ENCODE results near the gene KASH5. TPM values are rescaled to one million over a fixed set of nuclear protein-coding genes. Genes with fewer than 3 reads are reported as not detected.

Gene KASH5
- total RNA-seq, 4 donors from 2014 or later = not detected

DNA sequence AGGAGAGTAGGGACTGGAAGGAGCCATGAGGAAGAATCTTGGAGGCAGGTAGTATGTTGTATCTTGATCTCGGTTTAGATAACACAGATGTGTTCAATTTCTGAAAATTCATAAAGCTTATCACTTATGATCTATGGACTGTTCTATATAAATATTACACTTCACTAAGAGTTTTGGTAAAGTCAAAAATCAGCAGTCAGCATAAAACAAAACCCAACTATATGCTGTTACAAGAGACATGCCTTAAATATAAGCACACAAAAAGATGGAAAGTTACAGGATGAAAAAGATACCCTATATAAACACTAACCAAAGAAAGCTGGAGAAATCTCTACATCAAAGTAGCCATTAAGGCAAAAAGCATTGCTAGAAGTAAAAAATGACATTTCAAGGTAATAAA is 4.5 kb upstream of the KASH5 start:
- no peak overlapping the region for H3K27ac ChIP-seq
- no peaks in the 10 kb centered on the region for H3K9me3 ChIP-seq
- H3K4me3 ChIP-seq = no peak overlapping the region
- no peaks in the 10 kb centered on the region for H3K36me3 ChIP-seq
- H3K4me1 ChIP-seq = no peaks in the 10 kb centered on the region
- 71% methylated on average over 1 of the region's 1 CpG for WGBS
- TF ChIP-seq EP300 (IDR thresholded peaks at IDR 0.05) (no peak), POLR2AphosphoS5 (IDR thresholded peaks at IDR 0.05) (no peak), POLR2A (IDR thresholded peaks at IDR 0.05) (no peak), CTCF (IDR thresholded peaks at IDR 0.05) (no peak)
- no peak for DNase-seq (ENCODE audit: low spot score in 2 of 2)
- peaks cover 8% of the 10 kb centered on the region for H3K27me3 ChIP-seq

DNA sequence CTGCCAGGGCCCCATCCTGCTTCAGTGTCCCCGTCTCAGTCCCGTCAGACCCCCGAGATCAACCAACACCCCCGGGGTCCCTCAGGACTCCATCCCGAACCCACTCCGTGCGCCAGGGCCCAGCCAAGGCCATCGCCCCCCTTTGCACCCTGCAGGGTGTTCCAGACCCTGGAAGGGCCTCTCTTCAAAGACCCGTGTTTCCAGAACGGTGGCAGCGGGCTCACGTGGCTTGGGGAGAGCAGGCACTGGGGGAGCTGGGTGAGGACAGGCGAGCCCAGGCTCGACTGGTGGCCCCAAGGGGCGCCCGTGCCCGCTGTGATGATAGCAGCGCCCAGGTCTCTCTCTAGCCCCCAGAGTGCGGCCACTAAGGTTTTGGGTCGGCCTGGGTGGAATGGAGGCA is 1.4 kb downstream of the KASH5 start:
- no peaks in the 10 kb centered on the region for H3K36me3 ChIP-seq
- peaks cover 8% of the 10 kb centered on the region for H3K27me3 ChIP-seq
- no peak overlapping the region for H3K4me3 ChIP-seq
- WGBS = 88% methylated on average over 7 of the region's 20 CpGs
- TF ChIP-seq POLR2AphosphoS5 (IDR thresholded peaks at IDR 0.05) (no peak), EP300 (IDR thresholded peaks at IDR 0.05) (no peak), POLR2A (IDR thresholded peaks at IDR 0.05) (no peak)
- no peaks in the 10 kb centered on the region for H3K4me1 ChIP-seq
- H3K27ac ChIP-seq = no peak overlapping the region
- no peak for DNase-seq (ENCODE audit: low spot score in 2 of 2)
- H3K9me3 ChIP-seq = no peaks in the 10 kb centered on the region

DNA sequence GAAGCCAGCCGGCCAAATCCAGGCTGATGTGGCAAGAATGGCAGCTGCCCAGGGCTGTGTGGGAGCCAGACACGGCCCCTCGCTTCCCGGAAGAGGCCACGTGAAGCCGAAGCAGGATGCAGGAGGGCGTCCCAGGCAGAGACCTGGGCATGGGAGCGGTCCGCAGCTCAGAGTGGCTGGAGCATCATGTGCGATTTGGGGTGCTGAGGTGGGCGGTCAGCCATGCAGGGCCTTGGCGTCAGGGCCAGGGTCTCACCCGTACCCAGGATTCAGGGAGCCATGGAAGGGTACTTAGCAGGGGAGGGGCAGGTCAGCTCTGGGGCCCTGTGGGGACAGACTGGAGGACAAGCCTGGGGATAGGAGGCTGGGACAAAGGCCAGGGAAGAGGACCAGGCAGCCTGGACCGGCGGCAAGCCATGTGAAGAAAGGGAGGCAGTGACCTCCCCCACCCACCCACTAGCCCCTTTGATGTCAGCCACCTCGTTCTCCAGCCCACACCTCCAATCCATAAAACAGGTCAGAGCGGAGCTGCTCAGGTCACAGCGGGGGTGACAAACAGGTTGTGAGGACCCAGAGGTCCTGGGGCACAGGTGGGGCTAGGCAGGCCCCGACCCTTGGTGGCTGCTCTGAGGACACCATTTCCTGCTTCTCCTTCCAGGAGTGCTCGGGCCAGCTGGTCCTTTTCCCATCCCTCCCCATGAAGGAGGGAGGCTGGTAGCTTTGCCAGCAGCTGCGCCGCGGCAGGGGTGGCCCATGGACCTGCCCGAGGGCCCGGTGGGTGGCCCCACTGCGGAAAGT is 2.3 kb downstream of the KASH5 start:
- no peaks in the 10 kb centered on the region for H3K36me3 ChIP-seq
- no peaks in the 10 kb centered on the region for H3K4me1 ChIP-seq
- H3K27ac ChIP-seq = no peak overlapping the region
- DNase-seq (ENCODE audit: low spot score in 2 of 2) = no peak
- no peaks in the 10 kb centered on the region for H3K9me3 ChIP-seq
- TF ChIP-seq POLR2AphosphoS5 (IDR thresholded peaks at IDR 0.05) = no peak
- no peak for TF ChIP-seq EP300 (IDR thresholded peaks at IDR 0.05)
- TF ChIP-seq CTCF (IDR thresholded peaks at IDR 0.05) = no peak
- no peak for TF ChIP-seq POLR2A (IDR thresholded peaks at IDR 0.05)
- 64% methylated on average over 15 of the region's 26 CpGs for WGBS
- no peak overlapping the region for H3K4me3 ChIP-seq
- H3K27me3 ChIP-seq = peaks cover 13% of the 10 kb centered on the region

GRCh38 chr19:49390929-49391359 is 2.9 kb downstream of the KASH5 start:
- H3K27me3 ChIP-seq = peaks cover 13% of the 10 kb centered on the region
- no peak overlapping the region for H3K4me3 ChIP-seq
- TF ChIP-seq CTCF (IDR thresholded peaks at IDR 0.05) (no peak), EP300 (IDR thresholded peaks at IDR 0.05) (no peak), POLR2AphosphoS5 (IDR thresholded peaks at IDR 0.05) (no peak), POLR2A (IDR thresholded peaks at IDR 0.05) (no peak)
- no peak for DNase-seq (ENCODE audit: low spot score in 2 of 2)
- no peaks in the 10 kb centered on the region for H3K36me3 ChIP-seq
- H3K27ac ChIP-seq = no peak overlapping the region
- WGBS = 40% methylated on average over 9 of the region's 9 CpGs
- no peaks in the 10 kb centered on the region for H3K4me1 ChIP-seq
- H3K9me3 ChIP-seq = no peaks in the 10 kb centered on the region

- no peak overlapping the region for H3K4me3 ChIP-seq
- no peak overlapping the region for H3K27ac ChIP-seq
- WGBS = 25% methylated on average over 12 of the region's 14 CpGs
- DNase-seq (ENCODE audit: low spot score in 2 of 2) = peak in 1 of 2 donors; percentile 79
- peaks cover 13% of the 10 kb centered on the region for H3K27me3 ChIP-seq
- no peaks in the 10 kb centered on the region for H3K36me3 ChIP-seq
- no peaks in the 10 kb centered on the region for H3K4me1 ChIP-seq
- no peaks in the 10 kb centered on the region for H3K9me3 ChIP-seq
- peak in 1 of 3 donors; percentile 52 for TF ChIP-seq POLR2AphosphoS5 (IDR thresholded peaks at IDR 0.05)
- TF ChIP-seq POLR2A (IDR thresholded peaks at IDR 0.05) = no peak
- peak; percentile 77 to 83 for TF ChIP-seq CTCF (IDR thresholded peaks at IDR 0.05)
- no peak for TF ChIP-seq EP300 (IDR thresholded peaks at IDR 0.05)
These were observed 3.7 kb downstream of the KASH5 start for GRCh38 chr19:49391581-49392399.
